NCI-H1417 (cell line): ENCODE results near the gene SEMA5A.

Experiments
- DNase-seq, 3 experiments: peaks; one replicate each; lab custom pipeline; 2025; lab: John Stamatoyannopoulos, UW

The SEMA5A gene

DNA sequence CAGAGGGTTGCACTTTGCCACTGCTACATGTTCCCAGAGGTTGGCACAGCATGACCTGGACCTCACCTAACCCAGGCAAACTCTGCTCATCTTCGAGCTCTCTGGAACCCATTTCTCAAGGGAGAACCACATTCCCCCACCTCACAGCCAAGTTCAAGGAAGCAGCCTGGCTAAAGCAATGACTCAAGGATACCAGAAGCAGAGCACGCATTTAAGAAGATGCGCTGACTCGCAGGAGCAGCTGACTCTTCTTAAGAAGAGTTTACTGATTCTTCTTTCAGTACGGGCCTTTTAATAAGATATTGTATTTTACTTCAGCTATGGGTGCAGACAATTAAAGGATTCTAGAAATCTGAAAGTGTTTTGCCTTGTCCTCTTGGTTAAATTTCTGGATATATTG lies 4.1 kb upstream of the SEMA5A start:
- no peak for DNase-seq

- DNase-seq = no peak
Observed at GRCh38 chr5:9547122-9547947, 1.5 kb upstream of the SEMA5A start.

- no peak for DNase-seq
Observed at GRCh38 chr5:9545136-9545991, 511 bp downstream of the SEMA5A start.

DNA sequence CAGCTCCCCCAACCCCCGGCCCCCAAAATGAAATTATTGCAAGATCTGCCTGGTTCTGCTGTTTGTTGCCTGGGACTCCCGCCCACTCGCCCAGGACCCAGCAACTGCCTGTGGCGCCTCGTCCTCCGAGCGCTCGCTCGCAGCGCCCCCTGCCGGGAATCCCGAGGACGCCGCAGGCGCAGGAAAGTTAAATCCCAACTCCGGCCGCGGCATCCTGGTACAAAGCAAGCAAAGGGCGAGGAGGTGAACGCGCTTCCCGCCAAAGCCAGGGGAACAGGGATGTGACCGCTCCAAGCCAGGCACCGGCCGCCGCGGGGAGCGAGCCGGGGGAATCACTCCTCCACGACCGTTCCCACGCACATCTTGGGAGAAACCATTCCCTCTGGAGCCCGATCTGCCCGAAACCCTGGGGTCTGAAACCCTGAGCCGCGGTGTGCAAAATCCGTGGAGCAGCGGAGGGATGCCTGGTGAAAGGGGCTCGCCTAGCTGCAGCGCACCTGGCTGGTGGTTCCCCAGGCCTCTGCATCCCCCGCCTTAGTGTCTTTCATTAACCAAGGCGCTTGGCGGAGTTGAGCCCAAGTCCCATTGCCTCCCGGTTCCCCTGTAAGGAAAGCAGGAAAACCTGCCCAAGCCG lies 1.3 kb downstream of the SEMA5A start:
- peak in 2 of 3 experiments; percentile 13 to 89 for DNase-seq

DNA sequence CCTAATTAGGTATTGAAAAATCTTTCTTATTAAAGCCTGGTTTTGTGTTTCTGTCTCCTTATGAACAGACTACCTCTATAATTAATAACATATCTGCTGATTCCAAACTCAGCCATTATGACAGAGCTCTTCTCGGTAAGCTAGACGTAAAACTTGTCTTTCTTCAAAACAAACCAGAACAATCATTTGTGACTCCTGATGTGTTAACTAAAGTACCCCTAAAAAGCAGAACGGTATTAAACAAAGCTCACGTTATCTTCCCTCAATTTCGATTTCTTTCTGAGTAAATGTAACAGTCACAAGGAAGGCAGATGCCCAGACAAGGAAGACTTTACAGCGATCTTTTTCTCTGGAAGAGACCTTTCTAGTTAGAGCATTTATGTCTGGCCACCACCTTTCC lies 1.8 kb downstream of the SEMA5A start:
- no peak for DNase-seq

GRCh38 chr5:9543311-9543920 lies 2.5 kb downstream of the SEMA5A start:
- DNase-seq = no peak

- no peak for DNase-seq
Observed at GRCh38 chr5:9540791-9541190, 5.1 kb downstream of the SEMA5A start.

- no peak for DNase-seq
Observed at GRCh38 chr5:9538504-9538903, 7.4 kb downstream of the SEMA5A start.

- no peak for DNase-seq
Observed at GRCh38 chr5:9537223-9538141, 8.4 kb downstream of the SEMA5A start.

GRCh38 chr5:9536717-9537116 lies 9.2 kb downstream of the SEMA5A start:
- DNase-seq = no peak

DNA sequence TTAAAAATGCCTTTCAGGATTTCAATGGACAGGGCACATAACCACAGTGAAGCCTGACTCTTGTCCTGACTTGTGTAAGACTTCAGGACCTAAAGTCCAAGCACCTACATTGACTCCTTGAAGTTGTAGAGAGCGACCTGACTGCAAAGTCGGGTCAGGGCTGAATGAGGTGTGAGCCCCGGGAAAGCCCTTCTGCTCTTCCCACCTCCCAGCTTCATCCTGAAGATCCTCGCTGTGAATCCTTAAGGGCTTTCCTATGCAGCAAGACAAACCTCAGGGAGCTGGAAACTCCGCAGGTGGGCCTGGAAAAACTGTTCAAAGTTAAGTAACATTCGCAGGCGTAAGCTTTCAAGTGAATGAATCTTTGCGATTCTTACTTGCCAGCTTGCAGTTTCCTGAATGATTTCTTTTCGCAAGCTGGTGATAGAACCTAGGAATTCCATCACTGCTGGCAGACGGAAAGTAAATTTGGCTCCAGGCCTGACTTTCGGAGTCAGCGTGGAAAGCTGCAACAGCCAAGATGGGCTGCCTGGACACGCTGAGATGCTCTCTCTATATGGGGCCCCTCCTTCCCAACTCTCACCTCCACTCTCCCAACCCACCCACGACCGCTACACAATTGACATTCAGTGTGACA lies 10.9 kb downstream of the SEMA5A start:
- no peak for DNase-seq

DNA sequence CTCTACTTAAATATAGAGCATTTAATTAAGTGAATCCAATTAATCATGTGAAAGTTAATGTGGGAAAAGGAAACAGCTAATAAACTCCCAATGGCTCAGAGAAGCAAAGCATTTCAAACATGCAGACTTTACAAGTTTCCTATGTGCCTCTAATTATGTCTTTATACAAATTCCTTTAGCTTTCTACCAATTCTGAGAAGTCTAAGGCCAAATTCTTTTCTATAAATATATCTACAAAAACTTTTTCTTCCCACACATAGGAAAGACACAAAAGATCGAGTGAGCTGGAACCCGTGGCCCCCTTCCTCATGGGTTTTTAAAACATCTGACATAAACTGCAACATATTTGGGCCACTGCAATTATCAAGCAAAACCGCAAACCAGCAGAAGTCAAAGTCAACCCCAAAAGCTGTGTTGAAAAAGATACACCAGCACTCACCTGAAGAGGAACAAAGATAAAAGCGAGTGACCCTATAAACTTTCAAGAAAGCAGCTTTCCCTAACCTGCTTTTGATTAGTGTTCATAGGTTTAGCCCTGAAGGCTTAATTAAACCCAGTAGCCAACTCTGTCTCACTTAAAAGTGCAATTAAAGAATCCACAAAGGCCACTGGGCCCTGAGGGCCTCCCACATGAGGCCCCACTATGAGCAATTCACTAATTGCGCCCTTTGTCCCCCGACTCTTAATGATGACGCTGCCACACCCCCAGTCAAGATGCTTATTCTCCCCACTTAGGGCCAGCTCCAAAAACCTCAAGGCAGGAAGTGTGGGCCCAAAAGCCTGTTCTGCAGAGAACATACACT lies 12.1 kb downstream of the SEMA5A start:
- no peak for DNase-seq

DNA sequence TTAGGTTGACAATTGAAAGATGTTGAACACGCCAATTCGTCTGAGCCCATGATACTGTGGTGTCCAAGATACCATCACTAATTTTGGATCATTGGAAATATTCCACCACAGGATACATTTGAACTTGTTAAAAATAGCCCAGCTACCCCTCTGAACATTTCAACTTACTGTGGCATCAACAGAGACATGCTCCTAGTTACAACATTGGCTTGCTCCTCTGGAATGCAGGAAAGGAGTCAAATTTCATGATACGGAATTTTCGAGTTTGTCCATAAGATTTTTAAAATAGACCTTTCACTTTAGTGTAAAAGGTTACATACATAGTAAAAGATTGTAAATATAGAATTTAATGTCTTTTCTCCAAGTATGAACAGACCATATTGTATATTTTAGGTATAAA lies 12.8 kb downstream of the SEMA5A start:
- no peak for DNase-seq

GRCh38 chr5:9529513-9529912 lies 16.4 kb downstream of the SEMA5A start:
- DNase-seq = no peak

DNA sequence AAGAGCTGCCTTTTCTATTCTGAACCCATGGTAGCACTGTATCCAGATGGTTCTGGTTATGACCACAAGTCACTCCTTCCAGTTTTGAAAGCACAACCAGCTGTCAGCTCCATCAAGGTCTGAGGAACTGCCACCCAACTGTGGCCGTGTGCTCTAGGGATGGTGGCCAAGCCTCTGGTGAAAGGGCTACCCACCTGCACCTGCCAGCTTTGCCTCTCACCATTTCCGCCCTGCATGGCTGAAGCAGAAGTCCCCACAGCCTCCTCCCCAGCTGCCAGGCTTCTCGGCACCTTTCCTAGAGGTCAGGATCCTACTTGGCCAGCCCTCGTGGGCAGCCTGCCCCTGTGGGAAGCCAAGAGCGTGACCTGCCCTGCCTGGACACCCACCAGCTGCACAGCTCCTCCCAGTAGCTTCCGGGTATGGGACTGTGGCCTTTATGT lies 16.8 kb downstream of the SEMA5A start:
- DNase-seq = no peak

GRCh38 chr5:9524941-9525340 lies 20.9 kb downstream of the SEMA5A start:
- DNase-seq = no peak

- peak in 1 of 3 experiments; percentile 13 for DNase-seq
Observed at GRCh38 chr5:9523090-9523823, 22.6 kb downstream of the SEMA5A start.

DNA sequence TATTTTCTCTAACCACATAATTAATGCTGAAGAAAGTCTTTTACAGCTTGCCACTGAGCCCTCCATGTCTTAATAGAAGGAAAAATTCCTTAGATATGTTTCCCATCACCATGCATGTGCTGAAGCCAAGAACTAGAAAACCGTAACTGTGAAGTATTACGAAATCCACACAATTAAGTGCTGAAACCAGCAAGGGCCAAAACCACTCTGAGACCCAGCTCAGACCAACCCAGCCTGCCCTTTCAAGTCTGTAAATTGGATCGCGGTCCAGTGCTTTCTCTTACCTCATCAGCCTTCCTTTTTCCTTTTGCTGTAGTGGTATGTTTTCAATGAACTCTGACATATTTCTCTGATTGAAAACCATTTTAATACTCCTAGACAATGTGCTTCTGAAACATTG lies 26.3 kb downstream of the SEMA5A start:
- no peak for DNase-seq

DNA sequence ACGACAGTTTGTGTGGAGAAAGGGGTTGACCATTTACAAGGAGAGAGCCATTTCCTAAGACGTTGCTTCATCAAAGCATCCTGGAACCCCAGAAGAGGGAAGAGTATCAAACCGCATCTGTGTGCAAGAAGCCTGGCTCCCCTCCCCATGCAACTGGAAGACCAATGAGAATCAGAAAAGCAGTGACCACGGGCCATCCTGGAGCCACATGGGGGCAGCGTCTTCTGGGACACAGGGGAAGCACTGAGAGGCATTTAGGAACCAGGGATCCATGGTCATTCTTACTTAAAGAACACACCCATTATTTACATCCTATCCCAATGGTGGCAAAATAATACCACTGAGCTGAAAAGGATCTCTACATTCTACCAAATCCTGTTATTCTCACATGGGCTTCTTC lies 29.3 kb downstream of the SEMA5A start:
- DNase-seq = no peak
